GM18907 (cell line): ENCODE measurements around the gene C11orf86.
"Not testable (repeated sequence)": the region's sequence is repeated elsewhere in the genome, so short reads cannot be mapped to it uniquely, and the experiment has no call there.

Experiments
- ATAC-seq: cut with Tn5 transposase; IDR thresholded peaks from one replicate; pipeline ENCODE4 v1.9.1; 2021; ENCODE audit warnings: mild to moderate bottlenecking, moderate library complexity; ENCODE audit not compliant: unreplicated experiment

Gene C11orf86

DNA sequence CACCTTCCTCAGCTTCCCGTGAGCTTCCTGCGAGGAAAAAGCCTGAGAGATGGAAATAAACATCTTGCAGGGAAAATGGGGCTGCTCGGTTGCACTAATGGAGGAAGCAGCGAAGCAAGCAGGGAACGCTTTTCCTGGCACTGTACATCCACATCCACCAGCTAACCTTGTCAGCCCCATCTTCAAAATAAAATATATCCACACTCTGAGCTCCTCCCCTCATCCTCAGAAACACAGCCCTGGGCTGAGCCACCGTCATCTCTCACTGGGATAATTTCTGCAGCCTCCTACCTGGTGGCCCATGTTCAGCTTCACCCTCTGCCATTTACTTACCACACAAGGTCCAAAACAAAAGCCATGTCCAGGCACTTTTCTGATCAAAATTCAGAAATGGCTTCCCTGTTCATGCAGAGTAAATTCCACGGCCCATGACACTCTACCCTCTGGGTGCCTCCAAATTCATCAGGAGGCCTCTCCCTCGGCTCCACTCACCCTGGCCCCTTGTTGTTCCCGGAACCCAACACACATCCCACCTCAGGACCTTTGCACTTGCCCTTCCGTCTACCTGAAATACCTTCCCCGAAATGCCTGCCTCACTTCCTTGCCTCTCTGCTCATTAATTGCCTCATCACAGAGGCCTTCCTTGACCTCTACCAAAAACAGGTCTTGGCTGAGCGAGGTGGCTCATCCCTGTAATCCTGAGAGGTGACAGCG, 13.0 kb downstream of the C11orf86 start:
- no peak for ATAC-seq

DNA sequence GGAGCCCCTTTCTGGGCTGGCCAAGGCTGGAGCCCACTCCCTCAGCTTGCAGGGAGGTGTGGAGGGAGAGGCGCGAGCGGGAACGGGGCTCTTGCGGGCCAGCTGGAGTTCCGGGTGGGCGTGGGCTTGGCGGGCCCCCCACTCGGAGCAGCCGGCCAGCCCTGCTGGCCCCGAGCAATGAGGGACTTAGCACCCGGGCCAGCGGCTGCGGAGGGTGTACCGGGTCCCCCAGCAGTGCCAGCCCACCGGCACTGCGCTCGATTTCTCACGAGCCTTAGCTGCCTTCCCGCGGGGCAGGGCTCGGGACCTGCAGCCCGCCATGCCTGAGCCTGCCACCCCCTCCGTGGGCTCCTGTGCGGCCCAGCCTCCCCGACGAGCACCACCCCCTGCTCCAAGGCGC, 13.6 kb downstream of the C11orf86 start:
- ATAC-seq: not testable (repeated sequence)

DNA sequence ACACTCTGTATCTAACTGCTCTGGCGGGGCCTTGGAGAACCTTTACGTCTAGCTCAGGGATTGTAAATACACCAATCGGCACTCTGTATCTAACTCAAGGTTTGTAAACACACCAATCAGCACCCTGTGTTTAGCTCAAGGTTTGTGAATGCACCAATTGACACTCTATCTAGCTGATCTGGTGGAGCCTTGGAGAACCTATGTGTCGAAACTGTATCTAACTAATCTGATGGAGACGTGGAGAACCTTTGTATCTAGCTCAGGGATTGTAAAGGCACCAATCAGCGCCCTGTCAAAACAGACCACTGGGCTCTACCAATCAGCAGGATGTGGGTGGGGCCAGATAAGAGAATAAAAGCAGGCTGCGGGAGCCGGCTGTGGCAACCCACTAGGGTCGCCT, 14.3 kb downstream of the C11orf86 start:
- ATAC-seq: not testable (repeated sequence)

DNA sequence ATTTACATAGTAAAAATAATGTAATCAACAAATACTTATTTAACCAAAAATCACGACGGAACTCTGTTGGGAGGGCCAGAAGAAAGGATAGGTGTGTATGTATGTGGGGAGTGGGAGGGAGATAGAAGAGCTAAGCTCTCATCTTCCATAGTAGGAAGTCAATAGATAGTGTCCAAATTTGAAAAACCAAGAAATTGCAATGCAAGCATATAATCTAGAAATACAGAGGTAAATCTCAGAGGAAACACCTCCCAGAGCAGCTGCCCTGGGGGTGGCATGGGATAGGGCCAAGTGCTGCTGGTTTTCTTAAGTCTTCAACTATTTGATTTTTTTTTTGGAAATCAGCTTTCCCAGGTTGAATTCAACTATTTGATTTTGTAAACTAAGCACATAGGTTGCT, 16.9 kb downstream of the C11orf86 start:
- no peak for ATAC-seq

DNA sequence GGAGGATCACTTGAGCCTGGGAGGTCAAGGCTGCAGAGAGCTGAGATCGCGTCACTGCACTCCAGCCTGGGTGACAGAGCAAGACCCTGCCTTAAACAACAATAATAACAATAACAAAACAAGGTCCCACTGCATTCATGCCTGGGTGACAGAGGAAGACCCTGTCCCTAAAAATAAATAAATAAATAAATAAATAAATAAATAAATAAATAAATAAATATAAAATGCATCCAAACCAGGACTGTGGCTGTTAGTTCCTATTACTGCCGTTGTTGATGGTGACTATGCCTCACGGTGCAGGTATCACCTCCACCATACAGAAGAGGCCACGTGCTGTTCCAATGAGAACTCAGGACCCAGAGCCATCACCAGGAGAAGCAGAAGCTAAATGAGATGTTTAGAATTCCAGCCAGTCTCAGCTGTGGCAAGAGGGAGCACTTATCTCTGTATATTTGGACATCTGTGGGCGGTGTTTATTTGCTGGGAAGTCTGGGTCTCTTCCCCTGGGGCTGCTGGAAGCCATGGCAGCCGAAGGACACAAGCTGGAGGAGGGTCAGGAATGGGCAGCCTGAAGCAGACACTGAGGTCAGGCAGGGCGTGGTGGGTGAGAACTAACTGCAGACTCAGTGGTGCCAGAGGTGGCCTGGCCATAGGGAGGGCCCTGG, 21.6 kb downstream of the C11orf86 start:
- ATAC-seq: no peak

DNA sequence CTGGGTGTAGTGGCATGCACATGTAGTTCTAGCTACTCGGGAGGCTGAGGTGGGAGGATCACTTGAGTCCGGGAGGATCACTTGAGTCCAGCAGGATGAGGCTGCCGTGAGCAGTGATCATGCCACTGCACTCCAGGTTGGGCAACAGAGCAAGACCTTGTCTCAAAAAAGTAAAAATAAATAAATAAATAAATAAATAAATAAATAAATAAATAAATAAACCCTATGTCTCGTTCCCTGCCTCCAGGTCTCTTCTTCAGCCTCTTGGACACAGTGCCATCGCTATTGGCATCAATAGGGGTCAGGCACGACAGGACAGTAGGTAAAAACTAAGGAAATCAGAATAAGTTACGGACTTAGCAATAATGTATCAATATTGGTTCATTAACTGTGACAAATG, 24.5 kb downstream of the C11orf86 start:
- no peak for ATAC-seq

DNA sequence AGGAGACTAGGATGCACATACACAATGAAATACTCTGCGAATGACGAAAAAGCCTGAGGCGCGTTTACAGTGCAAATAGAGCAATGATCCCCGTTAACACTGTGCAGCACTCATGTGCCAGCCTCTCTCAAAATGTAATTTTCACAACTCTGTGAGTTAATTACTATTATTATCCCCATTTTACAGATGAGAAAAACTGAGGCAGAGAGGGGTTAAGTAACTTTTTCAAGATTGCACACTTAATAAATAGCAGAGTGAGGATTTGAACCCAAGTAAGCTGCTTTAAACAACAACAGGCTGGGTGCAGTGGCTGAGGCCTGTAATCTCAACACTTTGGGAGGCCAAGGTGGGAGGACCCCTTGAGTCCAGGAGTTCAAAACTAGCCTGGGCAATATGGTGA, 26.2 kb downstream of the C11orf86 start:
- no peak for ATAC-seq

DNA sequence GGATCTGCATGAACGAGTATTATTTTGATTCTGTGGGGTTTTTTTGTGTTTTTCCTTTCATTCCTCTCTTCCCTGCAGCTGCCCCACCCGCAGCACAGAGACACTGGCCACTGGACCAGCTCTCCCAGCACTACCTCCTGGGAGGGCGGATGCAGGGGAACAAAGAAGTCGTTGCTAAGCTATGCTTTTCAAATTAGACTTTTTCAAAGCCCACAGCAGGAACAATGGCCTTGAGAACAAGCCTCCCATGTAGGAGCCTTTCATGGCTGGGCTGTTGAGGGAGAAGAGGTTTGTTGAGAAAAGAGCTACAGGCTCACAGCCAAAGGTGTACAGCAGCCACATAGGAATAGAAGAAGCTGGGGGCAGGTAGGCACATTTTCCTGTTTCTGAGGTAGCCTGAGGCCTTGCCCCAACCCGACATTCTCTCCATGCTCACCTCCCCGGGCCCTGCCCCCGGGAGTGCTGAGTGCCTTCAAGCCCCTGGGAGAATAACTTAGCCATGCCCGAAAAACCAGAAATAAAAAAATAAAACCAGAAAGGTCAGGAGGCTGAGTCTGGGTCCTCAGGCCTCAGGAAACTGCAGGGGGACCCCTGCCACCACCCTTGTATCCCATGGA, 27.3 kb downstream of the C11orf86 start:
- ATAC-seq: no peak

DNA sequence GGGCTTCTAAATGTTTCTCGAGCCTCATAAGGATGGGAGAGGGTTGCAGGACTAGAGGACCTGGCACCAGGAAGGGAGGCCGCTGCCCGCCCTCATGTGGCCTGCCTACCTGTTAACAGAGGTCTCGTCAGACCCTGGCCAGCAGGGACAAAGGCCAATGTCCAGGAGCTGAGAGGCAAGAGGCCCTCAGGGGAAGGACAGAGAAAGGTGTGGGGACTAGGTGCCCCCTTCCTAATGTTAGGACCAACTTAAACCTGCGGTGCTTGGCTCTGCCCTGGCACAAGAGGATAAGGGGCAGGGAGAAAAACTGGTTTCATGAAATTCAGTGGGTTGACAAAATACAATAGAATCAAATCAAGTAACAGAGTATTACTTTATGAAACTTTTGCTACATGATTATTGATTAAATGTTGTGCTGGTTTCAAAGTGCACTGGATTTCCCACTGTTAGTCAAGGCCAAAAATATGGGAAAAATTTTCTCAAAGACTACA, 27.9 kb downstream of the C11orf86 start:
- no peak for ATAC-seq

DNA sequence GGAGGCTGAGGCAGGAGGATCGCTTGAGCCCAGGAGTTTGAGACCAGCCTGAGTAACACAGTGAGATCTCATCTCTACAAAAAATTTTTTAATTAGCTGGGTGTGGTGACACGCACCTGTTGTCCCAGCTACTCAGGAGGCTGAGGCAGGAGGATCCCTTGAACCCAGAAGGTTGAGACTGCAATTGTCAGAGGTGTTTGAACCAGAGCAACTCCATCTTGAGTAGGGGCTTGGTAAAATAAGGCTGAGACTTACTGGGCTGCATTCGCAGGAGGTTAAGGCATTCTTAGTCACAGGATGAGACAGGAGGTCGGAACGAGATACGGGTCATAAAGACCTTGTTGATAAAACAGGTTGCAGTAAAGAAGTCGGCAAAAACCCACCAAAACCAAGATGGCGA, 30.1 kb downstream of the C11orf86 start:
- ATAC-seq: not testable (repeated sequence)

DNA sequence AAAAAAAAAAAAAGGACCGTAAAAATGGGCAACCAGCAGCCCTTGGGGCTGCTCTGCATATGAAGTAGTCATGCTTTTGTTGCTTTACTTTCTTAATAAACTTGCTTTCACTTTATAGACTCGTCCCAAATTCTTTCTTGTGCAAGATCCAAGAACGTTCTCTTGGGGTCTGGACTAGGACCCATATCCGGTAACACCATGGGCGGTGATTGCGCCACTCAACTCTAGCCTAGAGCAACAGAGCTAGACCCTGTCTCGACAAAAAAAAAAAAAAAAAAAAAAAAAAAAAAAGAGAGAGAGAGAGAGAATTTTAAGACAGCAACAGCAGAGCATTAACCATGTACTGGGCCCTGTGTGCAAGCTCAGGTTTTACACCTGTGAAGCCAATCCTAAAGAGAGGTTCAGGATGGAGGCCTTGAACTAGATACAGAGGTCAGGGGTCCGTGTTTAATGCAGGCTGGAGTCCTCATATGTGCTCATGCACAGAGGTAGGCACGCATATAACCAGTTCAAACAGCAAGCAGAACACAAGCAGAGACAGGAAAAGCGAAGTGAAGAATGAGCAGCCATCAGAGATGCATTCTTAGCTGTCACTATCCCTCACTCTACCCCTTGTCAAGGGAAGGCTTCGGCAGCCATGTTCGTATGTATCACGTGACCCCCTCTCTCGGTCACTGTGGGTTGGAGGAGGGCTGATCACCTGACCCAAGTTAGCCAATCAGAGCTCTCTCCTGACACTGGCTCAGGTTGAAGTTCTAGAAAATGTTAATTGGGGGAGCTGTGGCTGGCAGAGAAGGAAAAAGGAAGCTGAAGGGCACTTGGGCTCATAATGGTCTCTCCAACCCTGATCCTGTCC, 31.2 kb downstream of the C11orf86 start:
- ATAC-seq: no peak

DNA sequence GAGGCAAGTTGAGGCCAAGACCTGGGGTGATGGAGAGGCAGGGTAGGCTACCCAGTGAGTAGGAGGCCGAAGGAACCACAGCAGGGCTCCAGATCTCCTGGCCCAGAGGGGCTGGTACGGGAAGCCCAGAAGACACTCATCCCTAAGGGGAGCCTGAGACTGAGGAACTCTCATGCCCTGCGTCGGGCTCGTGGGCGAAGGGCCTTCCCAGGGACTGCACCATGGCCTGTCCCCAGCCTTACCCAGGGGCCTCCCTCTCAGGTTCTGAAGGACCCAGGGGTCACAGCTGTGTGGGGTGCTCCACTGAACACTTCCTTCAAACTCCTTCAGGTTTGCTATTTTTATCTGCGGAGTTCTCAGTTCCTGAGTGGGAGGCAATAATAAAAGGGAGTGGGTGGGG, 32.0 kb downstream of the C11orf86 start:
- ATAC-seq: no peak

DNA sequence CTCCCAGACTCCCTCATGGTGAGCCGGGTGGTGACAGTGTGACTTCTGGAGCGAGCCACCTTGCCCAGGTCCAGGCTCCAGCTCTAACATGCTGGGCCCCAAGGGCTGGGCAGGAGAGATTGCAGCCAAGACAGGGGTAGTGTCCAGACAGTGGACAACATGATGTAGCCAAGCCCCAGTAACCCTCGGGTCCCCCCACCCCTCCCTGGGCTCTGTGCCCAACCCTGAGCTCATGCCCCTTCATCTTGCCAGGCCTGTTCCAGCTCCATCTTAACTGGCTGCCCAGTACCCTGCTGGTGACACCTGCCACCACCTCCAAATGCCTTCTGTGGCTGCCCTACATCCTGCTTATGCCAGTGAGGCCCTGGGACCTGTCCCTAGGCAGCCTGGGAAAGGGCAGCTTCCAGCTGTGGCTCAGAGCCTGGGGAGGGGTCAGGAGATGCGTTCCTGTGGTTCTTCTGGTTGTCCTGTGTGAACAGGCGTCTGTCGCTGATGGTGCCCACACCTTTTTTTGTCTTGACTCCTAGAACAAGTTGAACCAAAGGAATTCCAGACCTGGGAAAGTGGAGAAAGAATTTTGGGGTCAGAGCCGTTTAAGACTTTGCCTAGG, 35.3 kb downstream of the C11orf86 start:
- ATAC-seq: no peak

DNA sequence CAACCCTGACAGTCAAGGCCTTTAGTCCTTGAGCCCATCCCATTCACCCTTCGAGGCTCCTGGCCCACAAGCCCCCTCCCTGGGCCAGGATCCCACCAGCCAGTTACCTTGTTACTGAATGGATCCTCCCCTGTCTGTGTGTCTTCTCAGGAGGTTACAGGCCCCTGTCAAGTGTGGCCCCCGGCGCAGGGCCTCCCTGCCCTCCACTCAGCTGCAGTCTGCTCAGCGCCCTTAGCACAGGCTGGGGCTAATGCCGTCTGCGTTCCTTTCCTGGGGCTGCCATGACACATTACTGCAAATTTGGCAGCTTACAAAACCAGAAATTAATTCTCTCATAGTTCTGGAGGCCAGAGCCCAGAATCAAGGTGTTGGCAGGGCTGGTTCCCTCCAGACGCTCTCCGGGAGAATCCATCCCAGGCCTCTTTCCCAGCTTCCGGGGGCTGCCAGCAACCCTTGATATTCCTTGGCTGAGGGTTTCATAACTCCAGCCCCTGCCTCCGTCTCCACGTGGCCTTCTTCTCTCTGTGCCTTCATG, 38.5 kb downstream of the C11orf86 start:
- no peak for ATAC-seq

DNA sequence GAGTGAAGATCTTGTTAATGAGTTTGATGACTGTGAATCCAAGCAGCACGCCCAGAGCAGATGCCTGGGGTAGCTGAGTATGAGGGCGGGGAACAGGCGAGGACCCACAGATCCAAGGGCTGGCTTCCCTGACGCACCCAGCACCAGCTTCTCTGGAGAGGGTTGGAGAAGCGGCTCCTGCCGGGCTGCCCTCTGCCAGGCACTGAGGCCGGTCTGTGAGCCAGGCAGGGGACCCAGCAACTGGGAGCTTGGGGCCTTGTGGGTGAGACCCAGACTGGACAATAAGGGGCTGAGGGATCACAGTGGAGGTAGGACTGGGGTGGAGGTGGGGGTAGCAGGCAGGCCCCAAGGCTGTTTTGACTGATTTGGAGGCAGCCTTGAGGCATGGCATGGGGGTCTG, 39.2 kb downstream of the C11orf86 start:
- no peak for ATAC-seq

DNA sequence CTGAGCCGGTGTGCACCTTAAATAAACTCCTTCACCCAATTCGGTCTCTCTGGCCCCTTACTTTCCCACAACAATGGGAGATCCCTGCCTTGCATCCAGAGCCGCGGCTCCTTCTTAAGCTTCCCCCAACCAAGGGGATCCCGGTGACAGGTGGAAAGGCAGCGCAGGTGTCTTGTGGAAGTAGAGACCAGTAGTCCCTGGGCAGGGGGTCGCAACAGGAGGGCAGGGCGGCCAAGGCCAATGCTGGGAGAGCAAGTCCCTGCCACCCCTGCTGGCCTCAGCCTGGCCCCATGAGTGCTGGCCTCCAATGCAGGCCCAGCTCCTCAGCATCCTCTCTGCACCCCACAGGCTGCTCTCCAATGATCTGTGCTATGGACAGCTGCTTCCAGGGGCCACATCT, 39.9 kb downstream of the C11orf86 start:
- ATAC-seq: no peak

DNA sequence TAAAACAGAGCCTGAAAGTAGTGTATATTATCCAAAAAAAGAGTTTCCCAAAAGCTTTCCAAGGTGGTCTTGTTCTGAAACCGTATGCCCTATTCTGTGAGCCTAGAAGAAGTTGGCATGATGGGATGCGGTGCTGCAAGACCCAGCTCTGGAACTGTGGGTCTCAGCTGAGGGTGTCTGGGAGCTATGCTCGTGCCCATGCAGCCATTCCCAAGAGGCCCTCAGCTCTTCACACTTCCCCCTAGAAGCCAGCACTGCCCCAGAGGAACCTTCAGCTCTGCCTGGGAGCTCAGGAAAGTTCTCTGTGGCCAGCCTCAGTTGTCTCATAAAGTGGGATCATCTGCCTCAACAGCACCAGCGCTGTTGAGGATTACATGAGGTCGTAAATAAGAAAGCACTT, 41.4 kb downstream of the C11orf86 start:
- ATAC-seq: no peak

DNA sequence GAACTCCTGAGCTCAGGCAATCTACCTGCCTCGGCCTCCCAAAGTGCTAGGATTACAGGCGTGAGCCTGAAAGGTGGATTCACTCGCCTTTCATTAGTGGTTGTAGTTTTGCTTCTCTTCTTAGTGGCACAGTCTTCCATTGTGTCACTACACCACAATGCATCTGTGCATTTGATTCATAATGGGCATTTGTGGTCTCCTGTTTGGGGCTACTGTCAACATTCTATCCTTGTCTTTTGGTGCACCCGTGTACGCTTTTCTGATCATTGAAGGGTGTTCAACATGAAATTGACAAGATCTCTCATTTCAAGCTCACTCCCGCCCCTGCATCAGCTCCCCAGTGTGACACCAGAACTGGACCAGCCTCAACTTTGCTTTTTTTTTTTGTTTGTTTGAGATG, 45.8 kb downstream of the C11orf86 start:
- no peak for ATAC-seq

DNA sequence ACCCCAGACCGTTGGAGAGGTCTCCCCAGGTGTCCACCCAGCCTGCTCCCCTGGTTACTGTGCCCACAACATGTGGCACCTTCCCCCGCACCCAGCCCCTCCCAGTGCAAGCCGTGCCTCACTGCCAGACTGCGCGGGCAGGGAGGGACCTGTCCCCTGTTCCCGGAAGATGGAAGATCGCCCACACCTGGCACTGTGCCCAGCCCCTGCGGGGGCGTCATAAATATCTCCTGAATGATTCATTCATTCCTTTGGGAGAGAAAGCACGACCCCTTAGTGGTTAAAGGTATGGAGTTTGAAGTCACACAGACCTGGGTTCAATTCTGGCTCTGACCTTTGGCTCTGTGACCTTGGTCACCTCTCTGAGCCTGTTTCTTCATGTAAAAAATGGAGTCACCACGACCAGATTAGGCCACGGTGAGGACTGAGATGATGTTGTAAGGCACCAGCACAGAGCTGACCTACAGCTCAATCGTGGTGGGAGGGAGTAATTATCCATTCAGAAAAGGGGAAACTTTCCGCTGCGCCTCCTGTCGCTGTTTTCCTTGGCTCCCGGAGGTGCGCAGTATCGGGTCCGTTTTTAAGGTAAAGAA, 47.3 kb downstream of the C11orf86 start:
- ATAC-seq: no peak
